GM18858 (cell line): ENCODE results near the gene JADE2.
"Not testable (repeated sequence)": the region's sequence is repeated elsewhere in the genome, so short reads cannot be mapped to it uniquely, and the experiment has no call there.

Experiments
- ATAC-seq: cut with Tn5 transposase; IDR thresholded peaks from one replicate; pipeline ENCODE4 v1.9.1; 2021; ENCODE audit not compliant: unreplicated experiment

The JADE2 gene

DNA sequence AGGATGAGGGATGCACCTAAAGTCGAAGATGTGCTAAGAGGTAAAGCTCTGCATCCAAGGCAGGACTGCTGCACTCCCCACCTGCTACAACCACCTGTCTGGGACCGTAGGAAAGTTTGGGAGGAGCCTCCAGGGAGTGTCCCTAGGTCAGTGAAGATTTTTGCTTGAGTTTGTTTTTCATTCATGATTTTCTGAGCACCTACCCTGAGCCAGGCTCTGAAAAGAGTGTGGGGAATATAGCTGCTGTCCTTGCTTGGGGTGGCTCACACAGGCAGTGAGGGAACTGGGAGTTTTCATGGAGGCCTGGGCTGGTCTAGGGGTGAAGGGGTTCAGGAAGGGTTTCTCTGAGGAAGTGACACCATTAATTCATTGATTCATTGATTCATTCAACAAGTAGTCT is 58.3 kb downstream of the JADE2 start:
- ATAC-seq = no peak

DNA sequence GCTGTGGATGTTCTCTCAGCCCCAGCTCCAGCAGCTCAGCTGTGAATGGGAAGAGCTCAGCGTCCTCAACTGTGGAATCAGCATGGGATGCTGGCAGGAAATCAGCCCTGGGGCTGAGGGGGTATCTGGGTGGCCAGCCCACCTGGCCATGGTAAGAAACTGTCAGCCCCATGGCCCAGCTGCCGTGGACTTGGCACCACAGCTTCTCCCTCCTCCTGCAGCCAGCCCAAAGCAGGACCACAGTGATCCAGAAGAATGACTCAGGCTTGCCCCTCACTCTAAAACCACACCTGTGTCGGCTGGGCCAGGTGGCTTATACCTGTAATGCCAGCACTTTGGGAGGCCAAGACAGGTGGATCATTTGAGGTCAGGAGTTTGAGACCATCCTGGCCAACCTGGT is 59.2 kb downstream of the JADE2 start:
- ATAC-seq = no peak

DNA sequence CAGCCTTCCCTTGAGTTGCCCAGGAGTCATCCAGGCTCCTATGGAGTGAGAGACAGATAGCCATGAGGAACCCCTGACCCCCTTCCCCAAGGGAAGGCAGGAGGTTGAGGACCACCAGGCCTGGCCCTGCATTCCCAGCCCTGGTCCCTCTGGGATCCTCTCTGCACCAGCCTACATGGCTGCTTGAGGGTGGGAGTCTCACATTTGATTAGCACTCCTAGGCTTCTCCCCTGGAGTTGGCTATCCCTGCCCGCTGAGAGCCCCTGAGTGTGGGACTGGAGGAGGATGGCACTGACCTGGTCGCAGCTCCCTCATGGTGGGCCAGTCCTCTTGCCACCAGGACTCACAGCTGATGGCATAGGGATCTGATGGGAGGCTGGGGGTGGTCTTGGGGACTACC is 60.5 kb downstream of the JADE2 start:
- ATAC-seq = no peak

DNA sequence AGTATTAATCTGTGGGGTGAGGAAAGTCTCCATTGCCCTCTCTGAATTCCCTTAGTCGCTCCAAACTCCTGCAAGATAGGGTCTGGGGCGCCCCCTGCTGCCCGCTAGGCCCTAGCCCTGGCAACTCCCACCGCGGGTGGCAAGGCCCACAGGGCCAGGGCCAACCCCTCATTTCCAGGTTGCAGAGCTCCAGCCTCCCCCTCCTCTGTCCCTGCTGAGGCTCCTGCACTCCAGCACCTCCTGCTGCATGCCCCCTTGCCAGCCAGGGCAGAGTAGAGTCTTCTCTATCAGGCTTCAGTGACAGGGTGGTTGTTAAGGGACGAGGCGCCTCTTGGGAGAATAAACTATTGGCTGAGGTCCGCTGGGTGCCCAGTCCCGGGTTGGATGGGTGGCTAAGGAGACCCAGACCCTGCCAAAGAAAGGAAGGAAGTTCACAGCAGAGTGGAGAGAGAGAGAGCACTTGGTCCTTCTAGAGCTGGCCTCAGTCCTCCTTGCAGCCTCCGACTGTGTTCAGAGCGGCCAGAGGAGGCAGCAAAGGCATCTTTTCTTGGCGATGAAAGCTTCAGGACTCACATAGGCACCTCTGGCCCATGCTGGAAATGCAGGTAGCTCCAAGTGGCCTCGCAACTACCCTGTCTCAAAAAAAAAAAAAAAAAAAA is 61.5 kb downstream of the JADE2 start:
- peak; percentile 52 for ATAC-seq

DNA sequence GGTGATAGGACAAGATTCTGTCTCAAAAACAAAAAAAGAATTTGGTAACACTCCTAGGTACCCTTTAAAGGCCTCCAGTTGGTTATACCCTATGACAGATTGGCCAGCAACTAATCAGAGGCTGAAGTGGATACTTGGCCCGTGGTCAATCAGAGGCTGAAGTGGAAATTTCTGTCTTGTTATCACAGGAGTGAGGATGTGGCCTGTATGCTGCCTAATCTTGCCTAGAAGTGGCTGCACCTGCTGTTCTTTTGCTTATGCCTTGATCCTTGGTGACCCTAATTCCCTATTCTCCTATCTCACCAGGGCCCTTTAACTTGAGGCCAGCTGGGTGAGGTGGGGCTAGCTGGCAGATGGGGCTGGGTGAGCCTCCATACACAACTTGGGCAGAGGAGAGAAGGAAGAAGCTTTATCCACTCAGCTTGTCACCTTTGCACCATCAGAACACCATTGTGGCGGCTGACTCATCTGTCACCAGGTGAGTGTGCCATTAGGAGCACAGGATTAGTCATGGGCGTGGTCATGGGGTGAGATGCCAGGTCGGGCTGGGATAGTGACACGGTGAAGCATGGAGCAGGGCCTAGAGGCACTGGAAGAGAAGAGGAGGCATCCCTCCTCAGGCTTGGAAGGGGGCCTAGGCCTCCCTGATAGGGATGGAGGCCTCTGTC is 65.7 kb downstream of the JADE2 start:
- no peak for ATAC-seq

DNA sequence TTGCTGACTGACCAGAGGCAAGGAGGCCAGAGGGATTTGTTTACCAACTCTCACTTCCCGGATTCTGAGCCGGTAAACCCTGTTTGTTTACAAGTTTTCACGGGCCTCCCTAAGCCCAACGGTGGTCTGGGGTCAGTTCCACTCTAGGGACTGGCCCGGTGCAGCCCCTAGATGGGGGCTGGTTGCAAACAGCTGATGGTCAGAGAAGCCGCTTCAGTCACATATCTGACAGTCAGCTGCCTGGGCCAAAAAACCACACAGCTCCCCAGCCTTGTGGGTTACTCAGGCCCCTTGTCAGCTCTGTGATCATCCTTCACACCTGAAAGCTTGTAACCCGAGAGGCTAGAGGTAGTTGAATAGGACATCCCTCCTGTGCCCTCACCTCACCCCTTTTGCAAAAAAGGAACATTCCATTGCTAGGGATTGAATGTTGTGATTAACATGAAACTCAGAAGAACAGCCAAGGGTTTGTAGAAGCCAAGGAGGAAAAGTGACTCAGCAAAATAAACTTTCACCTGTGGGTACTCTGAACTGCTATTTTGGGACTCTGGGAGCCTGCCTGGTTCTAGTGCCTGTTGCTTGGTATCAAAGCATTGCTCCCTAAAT is 66.8 kb downstream of the JADE2 start:
- no peak for ATAC-seq

DNA sequence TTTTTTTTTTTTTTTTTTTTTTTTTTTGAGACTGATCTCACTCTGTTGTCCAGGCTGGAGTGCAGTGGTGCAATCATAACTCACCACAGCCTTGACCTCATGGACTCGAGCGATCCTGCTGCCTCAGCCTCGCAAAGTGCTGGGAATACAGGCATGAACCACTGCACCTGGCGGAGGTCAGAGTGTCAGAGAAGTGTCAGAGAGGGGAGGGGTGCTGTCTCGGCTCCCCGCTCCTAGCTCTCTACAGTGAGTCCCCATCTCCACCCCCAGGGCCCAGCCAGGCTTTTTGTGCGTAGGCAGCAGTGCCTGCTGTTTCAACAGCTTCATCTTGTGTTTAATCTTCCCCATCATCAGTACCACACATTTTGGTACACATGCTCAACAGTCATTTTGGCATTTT is 68.9 kb downstream of the JADE2 start:
- ATAC-seq = no peak

DNA sequence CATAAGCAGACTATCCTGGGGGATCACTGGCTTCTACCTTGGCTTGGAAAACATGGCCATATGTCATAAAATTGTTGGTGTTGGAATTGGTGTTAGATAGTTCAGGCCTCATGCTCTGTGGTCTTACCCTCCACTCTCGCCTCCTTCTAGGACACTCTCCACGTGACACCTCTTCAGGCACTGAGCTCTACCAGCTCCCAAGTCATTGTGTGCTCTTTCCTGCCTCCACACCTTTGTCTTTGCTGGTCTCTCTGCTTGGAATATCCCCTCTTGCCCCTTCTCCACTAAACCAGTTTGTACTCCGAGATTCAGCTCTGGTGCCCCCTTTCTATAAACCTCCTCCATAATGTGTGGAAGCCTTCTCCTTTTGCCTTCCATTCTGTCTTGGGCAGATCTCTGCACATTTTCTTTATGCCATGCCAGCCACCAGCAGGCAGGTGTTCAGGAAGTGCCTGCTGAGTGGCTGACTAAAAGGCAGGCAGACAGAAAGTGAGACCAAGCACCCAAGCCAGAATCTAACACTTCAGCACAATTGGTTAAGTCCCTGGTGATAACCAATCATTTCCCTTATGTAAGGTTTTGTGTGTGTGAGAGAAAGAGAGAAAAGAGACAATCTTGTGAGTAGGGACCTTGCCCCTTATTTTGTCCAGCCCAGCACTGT is 69.5 kb downstream of the JADE2 start:
- ATAC-seq = peak; percentile 60

DNA sequence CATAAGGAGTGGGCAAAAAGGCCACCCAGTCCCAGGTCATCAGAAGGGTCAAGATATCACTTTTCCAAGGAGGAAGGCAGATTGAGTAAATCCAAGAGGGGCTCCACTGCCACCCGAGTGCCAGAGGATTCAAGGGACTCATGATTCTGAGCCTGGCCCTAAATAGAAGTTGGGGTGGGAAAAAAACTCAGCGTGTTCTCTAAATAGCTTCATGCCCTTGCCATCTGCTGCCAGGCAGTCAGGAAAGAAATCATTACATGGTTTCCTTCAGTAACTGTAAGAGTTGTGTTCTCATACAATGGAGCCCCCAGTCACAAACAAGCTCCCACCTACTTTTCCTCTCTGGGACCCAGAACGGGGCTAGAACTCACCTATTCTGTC is 70.0 kb downstream of the JADE2 start:
- ATAC-seq = no peak

DNA sequence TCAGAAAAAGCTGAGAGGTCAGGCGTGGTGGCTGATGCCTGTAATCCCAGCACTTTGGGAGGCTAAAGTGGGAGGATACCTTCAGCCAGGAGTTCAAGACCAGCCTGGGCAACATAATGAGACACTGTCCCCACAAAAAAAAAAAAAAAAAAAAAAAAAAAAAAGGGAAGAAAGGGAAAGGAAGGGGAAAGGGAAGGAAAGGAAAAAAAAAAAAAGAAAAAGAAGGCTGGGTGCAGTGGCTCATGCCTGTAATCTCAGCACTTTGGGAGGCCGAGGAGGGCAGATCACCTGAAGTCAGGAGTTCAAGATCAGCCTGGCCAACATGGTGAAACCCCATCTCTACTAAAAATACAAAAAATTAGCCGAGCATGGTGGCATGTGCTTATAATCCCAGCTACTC is 74.3 kb downstream of the JADE2 start:
- ATAC-seq = not testable (repeated sequence)

DNA sequence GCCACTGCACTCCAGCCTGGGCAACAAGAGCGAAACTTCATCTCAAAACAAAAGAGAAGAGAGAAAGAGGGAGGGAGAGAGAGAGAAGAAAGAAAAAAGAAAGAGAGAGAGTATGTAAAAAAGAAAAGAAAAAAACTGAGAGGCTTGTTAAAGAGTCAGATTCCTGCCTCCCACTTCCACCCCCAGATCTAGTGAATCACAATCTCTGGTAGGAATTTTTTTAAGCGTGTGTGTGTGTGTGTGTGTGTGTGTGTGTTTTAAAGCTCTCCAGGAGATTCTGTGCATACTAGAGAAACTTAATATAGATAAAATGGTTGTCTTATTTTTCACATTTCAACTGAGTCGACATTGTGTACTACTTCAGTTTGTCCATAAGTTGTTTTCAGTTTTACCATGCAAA is 75.1 kb downstream of the JADE2 start:
- no peak for ATAC-seq

DNA sequence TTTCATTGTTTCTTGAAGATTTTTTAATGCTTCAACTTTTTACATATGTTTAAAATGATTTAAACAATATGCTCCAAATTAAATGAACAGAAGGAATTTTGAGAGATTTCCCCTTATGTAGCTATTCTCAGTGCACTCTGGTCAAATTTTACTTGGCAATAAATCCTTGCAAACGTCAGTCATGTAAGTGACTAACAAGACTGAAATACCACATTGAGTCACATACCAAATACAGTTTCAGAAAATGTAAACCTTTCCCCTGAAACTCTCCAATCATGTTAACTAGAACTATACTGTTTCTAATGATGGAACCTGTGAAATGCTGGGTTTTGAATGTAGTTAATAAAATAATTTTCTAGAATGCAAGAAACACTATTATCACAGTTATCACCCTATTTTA is 77.6 kb downstream of the JADE2 start:
- no peak for ATAC-seq

DNA sequence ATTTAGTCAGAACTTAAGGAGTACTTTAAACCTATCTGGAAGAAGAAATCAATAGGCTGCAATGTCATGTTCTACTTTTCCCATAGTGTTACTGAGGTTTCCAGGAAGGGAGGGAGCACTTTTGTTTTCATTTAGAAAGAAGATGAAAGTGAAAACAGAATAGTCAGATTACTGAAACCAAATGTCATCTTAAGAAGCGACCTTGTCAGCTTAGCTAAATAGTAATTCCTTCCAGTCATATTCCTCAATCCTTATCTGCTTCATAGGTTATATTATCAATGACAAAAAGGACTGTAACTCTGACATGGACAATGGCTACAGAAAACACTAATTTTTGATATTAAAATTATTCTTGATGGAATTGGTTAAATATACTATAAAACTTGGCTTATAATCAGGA is 79.4 kb downstream of the JADE2 start:
- no peak for ATAC-seq

DNA sequence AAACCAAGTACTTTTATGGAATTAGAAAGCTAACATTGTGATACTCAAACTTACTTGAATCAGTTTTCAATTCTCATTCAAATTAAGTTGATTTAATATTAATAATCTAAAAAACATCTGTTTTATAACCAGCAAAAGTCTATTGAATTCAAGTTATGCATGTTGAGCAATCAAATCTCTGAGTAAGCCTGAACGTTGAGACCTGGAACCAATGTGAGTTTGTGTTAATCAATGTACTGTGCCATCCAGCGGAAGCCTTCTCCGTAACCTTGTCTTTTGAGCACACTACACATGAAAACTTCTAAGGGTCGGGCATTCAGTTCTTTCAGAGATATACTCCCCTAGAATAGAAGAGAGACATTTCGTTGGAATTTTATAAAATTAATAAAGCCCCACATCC is 81.3 kb downstream of the JADE2 start:
- no peak for ATAC-seq

DNA sequence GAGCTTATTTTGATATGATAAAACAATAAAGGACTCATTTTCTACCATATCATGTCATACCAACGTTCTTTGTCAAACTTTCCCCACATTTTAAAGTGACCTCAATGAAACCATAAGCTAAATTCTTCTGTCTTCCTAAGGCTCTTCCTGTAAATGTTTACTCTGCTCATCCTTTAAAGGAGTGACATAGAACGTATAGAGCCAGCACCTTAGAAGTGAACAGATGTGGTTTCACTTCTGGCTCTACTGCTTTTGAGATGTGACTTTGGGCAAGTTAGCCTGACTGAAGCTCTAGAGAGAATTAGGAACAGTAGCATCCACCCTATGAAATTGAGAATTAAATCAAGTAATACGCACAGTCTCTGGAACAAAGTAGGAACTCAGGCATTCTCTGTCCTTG is 83.1 kb downstream of the JADE2 start:
- no peak for ATAC-seq

DNA sequence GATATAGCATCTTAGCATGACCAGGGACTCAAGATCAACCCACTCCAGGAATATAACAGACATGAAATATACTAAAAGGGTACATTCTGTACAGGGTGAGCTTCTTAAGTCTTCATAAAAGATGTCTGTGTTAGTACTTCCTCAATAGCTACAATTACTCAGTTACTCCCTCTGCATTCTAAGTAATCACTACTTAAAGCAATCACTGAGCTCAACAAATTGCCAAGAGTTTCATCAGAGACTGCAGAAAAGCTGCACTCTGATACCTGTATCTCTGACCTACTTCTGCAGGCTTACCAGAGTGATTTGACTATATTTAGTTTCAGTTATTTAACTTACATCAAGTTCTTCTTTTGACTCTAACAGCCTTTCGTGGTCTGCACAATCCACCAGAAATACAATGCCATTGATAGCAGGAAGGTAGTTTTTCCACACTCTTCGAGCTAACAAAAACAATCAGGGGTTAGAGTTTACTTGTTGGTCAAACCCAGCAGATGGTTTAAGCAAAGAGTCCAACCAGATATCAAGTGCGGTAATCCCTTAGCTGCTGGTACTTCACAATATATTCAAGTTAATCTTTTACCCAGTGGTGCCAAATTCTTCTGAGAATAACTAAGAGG is 83.9 kb downstream of the JADE2 start:
- no peak for ATAC-seq

DNA sequence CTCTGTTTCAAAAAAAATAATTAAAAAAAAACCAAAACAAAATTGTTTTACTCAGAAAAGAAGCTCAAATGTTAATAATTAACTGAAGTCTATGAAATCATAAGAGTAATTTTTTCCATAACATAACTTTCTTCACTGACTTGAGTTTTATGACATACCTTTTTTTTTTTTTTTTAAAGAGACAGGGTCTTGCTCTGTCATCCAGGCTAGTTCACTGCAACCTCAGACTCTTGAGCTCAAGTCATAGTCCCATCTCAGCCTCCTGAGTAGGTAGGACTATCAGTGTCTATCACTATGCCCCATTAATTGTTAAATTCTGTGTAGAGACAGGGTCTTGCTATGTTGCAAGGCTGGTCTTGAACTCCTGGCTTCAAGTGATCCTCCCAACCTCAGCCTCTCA is 85.3 kb downstream of the JADE2 start:
- ATAC-seq = no peak

DNA sequence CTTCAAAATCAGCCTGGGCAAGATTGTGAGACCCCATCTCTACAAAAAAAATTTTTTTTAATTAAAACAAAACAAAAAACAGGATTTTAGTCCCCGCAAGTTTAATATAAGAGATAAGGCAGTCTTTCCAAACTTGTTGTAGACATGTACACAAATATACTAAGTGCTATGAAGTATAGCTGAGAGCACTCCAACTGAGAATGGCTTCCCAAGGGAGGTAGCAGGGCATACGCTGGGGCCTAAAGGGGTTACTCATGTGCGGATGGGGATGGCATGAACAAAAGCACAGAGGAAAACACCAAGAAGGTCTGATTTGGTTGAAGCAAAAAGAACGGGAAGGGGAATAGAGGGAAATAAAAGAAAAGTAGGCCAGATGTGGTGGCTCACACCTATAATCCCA is 86.0 kb downstream of the JADE2 start:
- no peak for ATAC-seq

DNA sequence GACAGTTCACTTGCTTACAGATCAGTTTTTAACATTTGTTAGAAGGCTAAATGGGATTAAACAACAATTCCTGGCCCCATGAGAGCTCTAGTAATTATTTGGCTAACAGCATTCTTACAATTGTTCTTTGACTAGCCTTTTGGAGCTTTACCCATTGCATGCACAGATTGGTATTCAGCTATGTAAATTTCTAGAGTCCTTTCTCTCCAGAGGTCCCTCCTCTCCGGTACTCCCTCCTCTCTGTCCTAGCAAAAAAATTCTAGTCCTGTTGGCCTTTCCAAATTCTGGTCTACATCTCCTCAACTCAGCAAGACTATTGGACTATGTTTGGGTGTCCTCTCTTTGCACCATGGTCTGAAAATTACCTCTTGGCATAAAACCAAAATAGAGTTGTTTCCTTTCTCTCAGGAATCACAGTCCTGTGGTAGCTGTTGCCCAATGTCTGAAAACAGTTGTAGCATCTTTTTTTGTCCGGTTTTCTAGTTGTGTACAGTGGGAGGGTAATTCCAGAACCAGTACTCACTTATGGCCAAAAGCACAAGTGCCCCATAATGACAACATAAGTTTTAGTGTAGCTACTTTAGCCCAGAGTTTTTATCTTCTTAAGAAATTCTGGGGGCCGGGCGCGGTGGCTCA is 89.1 kb downstream of the JADE2 start:
- ATAC-seq = no peak

DNA sequence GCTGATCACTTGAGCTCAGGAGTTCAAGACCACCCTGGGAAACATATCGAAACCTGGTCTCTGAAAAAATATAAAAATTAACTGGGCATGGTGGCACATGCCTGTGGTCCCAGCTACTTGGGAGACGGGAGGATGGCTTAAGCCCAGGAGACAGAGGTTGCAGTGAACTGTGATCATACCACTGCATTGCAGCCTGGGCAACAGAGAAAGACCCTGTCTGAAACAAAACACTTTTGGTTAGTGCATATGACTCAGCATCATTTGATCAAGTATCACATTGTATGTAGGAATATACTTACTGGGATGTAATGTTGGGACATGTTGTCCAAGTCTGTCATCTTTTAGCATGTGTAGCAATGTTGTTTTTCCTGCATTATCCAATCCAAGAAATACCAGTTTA is 95.2 kb downstream of the JADE2 start:
- no peak for ATAC-seq

DNA sequence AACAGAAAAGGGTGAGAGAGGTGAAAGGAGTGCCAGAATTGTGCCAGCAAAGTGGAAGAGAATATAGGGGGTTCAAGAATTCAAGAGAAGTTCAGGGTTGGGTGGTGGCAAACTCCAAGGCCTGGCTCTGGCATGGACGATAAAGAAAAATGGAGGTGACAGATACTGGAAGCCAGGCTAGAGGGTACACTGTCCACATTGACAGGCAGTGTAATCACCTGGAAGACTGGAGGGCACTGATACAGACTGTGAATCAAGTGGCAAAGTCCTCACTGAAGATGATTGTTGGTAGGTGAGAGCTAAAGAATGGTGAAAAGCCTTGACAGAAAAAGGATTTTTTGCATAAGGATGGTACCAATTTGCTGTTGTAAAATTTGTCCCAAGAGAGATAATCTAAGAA is 100.1 kb downstream of the JADE2 start:
- ATAC-seq = no peak
